GM13977 (cell line): ENCODE results near the gene ST7L.

ENCODE experiments used
- DNase-seq: peaks from one replicate; pipeline ENCODE4 v3.0.0; 2012; ENCODE audit warnings: low spot score
- in situ Hi-C: fragments of 300-500 bp; cut with MboI; formaldehyde crosslinking; loops from one replicate; pipeline ENCODE4 v1.12.0; 2022; ENCODE audit warnings: low sequenced_read_pairs, low pct_unique_long_range_greater_than_20kb, mixed read lengths, inconsistent platforms; ENCODE audit not compliant: unreplicated experiment
- TF ChIP-seq, protein P1 (sequence below): IDR thresholded peaks from 2 replicates; pipeline ENCODE4 v1.5.1; 2012; ENCODE audit warnings: mild to moderate bottlenecking, control low read depth; ENCODE audit not compliant: insufficient read depth; ENCODE audit errors: extremely low read depth, missing control alignments

ST7L gene

DNA sequence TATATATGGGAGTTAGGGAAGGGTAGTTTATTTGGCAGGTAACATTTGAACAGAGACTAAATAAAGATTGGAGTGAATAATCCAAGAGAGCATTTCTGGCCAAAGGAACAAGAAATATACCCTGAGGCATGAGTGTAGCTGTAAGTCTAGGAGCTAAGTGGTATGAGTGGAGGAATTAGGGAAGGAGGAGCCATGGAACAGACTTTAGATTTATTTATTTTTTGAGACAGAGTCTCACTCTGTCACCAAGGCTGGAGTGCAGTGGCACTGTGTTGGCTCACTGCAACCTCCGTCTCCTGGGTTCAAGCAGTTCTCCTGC, 19.1 kb upstream of the ST7L start:
- TF ChIP-seq, protein P1, sequence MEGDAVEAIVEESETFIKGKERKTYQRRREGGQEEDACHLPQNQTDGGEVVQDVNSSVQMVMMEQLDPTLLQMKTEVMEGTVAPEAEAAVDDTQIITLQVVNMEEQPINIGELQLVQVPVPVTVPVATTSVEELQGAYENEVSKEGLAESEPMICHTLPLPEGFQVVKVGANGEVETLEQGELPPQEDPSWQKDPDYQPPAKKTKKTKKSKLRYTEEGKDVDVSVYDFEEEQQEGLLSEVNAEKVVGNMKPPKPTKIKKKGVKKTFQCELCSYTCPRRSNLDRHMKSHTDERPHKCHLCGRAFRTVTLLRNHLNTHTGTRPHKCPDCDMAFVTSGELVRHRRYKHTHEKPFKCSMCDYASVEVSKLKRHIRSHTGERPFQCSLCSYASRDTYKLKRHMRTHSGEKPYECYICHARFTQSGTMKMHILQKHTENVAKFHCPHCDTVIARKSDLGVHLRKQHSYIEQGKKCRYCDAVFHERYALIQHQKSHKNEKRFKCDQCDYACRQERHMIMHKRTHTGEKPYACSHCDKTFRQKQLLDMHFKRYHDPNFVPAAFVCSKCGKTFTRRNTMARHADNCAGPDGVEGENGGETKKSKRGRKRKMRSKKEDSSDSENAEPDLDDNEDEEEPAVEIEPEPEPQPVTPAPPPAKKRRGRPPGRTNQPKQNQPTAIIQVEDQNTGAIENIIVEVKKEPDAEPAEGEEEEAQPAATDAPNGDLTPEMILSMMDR: no peak
- no peak for DNase-seq
- in situ Hi-C loops: no loop called here

DNA sequence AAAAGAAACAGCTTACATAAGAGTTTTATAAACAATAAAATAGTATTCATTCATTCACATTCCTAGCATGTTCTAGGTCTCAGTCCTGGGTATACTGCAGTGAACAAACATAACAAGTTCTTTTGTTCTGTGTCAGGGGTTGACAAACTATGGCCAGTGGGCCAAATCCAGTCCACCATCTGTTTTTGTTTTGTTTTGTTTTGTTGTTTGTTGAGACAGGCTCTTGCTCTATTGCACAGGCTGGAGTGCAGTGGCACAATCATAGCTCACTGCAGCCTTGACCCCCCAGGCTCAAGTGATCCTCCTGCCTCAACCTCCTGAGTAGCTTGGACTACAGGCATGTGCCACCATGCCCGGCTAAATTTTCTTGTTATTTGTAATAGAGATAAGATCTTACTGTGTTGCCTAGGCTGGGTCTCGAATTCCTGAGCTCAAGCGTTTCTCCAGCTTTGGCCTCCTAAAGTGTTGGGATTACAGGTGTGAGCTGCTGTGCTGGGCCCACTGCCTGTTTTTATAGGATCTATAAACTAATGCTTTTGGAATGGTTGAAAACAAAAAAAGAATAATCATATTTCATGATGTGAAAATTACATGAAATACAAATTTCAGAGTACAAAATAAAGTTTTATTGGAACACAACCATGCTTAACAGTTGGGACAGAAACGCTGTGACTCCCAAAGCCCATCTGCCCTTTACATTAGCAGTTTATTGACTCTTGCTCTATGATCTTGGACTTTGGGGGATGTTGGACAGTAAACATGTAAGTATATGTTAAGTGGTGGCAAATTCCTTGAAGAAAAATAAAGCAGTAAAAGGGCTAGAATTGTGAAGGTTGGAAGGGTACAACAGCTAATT, 18.5 kb upstream of the ST7L start:
- DNase-seq: no peak
- TF ChIP-seq, protein P1: no peak
- in situ Hi-C loops: no loop called here

DNA sequence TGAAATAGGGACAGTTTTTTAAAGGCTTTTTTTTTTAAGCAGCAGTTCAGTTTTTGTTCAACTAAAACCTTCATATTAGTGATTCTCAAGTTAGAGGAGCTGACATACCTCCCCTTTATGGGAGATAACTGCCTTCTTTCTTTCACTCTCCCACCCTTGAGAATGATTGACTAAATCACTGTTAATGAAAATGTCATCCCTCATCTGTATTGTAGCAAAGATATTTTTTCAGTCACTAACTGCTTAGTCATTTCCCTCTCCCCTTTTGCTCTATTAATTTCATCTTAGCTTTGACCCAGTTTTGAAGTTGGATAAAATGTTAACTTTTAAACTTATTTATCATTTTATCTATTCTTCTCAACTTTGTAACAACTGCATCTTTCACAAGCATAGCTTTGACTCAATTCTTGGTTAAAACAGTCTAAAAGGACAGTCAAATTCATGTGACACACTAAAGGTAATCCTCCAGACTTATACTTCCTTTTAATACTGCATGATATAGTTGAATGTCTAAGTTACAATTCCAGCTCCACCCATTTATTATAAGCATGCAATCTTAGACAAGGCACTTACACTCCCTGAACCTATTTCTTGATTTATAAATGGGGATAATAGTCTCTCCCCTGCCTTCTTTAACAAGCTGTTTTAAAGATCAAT, 17.8 kb upstream of the ST7L start:
- TF ChIP-seq, protein P1: no peak
- peak; percentile 48 for DNase-seq
- in situ Hi-C loops: no loop called here

DNA sequence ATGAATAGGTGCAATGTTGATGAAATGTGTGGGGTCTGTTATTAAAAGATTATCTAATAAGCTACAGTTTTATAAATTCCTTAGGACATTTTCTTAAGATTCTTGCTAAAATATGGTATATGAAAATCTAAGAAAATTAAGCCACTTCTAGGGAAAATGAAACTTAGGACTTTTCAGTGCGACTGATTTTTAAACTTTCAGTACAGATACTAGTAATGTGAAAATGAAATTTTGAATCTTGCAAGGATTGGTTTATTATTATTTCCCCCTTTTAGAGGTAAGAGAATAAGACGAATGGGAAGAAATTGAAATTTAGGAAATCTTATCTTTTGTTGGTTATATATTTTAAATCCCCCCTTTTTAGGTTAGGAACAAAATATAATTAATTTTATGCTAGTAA, 17.1 kb upstream of the ST7L start:
- no peak for DNase-seq
- TF ChIP-seq, protein P1: no peak
- in situ Hi-C loops: no loop called here

DNA sequence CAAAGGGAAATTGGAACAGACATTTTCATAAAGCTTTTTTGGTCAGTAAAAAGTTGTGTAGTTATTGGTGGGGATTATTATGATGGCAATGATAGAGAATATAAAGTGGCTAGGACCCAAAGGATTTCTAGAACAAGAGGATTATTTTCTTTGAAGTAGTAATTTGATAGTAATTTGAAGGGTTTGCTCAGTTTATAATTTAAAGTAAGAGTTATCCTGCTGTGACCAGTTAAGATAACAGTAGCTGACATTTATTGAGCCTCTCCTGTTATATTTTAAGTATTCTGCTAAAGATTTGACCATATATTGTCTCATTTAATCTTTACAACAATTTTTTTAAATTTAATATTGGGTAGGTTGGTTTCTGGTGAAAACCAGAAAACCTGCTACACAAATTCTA, 15.4 kb upstream of the ST7L start:
- TF ChIP-seq, protein P1: no peak
- in situ Hi-C loops: no loop called here
- no peak for DNase-seq

DNA sequence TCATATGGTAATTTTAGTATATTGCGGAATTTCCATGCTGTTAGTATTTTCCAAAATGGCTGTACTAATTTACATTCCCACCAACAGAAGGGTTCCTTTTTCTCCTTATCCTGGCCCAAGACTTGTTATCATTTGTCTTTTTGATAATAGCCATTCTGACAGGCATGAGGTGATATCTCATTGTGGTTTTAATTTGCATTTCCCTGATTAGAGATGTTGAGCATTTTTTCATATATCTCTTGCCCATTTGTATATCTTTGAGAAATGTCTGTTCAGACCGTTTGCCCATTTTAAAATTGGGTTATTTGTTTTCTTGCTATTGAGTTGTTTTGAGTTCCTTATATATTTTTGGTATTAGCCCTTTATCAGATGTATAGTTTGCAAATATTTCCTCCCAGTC, 14.7 kb upstream of the ST7L start:
- in situ Hi-C loops: no loop called here
- no peak for DNase-seq
- TF ChIP-seq, protein P1: no peak
